Measurements from ENCODE around the gene GEN1. TPM values are rescaled to one million over a fixed set of nuclear protein-coding genes. Genes with fewer than 3 reads are reported as not detected.

GEN1 gene
- total and polyA plus RNA-seq, 10 of the 15 experiments (the other 5 are each of a cell fraction or from before 2014, with no cell fraction given), result 6.0 to 49.6 (median 36.0) TPM

GRCh38 chr2:17790536-17790935 lies 36.6 kb downstream of the GEN1 start:
- ChIA-PET RAD21 (ENCODE audit: unreplicated experiment) (no interaction called here), SMC1A (ENCODE audit: uncharacterized antibody, unreplicated experiment) (interaction anchor here (0.9 to 1.8 kb wide), 4 partner anchors 14 to 71 kb away, joined by 3 to 7 read pairs (median 4); no protein-coding TSS in a partner anchor), POLR2A (no interaction called here), CTCF (no interaction called here)
- Histone ChIP-seq H3K27me3 (replicated peaks in 1 of 2; ENCODE audit: control insufficient read depth in 2 of 2, insufficient read depth in 2 of 2, low read length in 1 of 2) (no peaks in the 10 kb centered on the region), H3K4me3 (no peak overlapping the region), H4K20me1 (ENCODE audit: control insufficient read depth, insufficient read depth) (no peaks in the 10 kb centered on the region), H3K79me2 (ENCODE audit: control insufficient read depth, insufficient read depth, low read length) (no peaks in the 10 kb centered on the region), H3K9ac (ENCODE audit: control insufficient read depth, insufficient read depth, low read length) (no peak overlapping the region), H3K4me1 (ENCODE audit: control insufficient read depth, insufficient read depth, low read length) (no peaks in the 10 kb centered on the region), H3K4me2 (ENCODE audit: control insufficient read depth, insufficient read depth) (no peak overlapping the region), H3K27ac (ENCODE audit: control insufficient read depth, insufficient read depth) (no peak overlapping the region), H3K9me3 (replicated peaks; ENCODE audit: control insufficient read depth, insufficient read depth, low read length) (no peaks in the 10 kb centered on the region), H3K36me3 (ENCODE audit: control insufficient read depth in 2 of 2, insufficient read depth in 2 of 2, low read length in 1 of 2) (no peaks in the 10 kb centered on the region), H2AFZ (ENCODE audit: control insufficient read depth, low read depth, low read length) (no peak overlapping the region)
- FAIRE-seq, result no peak
- DNase-seq (ENCODE audit: low read depth, low spot score), result no peak
- BruUV-seq (replicated peaks), result no TSS peak
- TF ChIP-seq TAF1 (IDR thresholded peaks at IDR 0.05; ENCODE audit: borderline replicate concordance, low read depth, low read length) (no peak), TCF7 (IDR thresholded peaks at IDR 0.05; ENCODE audit: borderline replicate concordance) (no peak), NFYA (IDR thresholded peaks at IDR 0.05; ENCODE audit: borderline replicate concordance, low read depth, low read length) (no peak), CTCF (IDR thresholded peaks at IDR 0.05 in 2 of 3, conservative IDR thresholded peaks at IDR 0.05 in 1 of 3; ENCODE audit: control insufficient read depth in 2 of 3, extremely low read depth in 1 of 3, insufficient read depth in 1 of 3, low read depth in 3 of 3, low read length in 3 of 3) (no peak), FOXK2 (IDR thresholded peaks at IDR 0.05) (no peak), EED (IDR thresholded peaks at IDR 0.05; ENCODE audit: low read depth) (no peak), SPI1 (IDR thresholded peaks at IDR 0.05; ENCODE audit: borderline replicate concordance, insufficient read depth, low read depth, low read length) (no peak)
- TF ChIP-seq, protein P1, sequence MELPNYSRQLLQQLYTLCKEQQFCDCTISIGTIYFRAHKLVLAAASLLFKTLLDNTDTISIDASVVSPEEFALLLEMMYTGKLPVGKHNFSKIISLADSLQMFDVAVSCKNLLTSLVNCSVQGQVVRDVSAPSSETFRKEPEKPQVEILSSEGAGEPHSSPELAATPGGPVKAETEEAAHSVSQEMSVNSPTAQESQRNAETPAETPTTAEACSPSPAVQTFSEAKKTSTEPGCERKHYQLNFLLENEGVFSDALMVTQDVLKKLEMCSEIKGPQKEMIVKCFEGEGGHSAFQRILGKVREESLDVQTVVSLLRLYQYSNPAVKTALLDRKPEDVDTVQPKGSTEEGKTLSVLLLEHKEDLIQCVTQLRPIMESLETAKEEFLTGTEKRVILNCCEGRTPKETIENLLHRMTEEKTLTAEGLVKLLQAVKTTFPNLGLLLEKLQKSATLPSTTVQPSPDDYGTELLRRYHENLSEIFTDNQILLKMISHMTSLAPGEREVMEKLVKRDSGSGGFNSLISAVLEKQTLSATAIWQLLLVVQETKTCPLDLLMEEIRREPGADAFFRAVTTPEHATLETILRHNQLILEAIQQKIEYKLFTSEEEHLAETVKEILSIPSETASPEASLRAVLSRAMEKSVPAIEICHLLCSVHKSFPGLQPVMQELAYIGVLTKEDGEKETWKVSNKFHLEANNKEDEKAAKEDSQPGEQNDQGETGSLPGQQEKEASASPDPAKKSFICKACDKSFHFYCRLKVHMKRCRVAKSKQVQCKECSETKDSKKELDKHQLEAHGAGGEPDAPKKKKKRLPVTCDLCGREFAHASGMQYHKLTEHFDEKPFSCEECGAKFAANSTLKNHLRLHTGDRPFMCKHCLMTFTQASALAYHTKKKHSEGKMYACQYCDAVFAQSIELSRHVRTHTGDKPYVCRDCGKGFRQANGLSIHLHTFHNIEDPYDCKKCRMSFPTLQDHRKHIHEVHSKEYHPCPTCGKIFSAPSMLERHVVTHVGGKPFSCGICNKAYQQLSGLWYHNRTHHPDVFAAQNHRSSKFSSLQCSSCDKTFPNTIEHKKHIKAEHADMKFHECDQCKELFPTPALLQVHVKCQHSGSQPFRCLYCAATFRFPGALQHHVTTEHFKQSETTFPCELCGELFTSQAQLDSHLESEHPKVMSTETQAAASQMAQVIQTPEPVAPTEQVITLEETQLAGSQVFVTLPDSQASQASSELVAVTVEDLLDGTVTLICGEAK (IDR thresholded peaks at IDR 0.05; ENCODE audit: borderline replicate concordance), result no peak
- ATAC-seq, result no peak
- in situ Hi-C loops (cut with MboI), result no loop called here
- 50% methylated on average over 1 of the region's 1 CpG for WGBS (ENCODE audit: insufficient coverage, insufficient replicate concordance, low lambda C conversion rate, missing lambda C conversion rate)
- intact Hi-C loops (cut with micrococcal nuclease; ENCODE audit: unreplicated experiment), result no loop called here
